WERI-Rb-1 (cell line): ENCODE data around the gene TET1.
"Not testable (repeated sequence)": the region's sequence is repeated elsewhere in the genome, so short reads cannot be mapped to it uniquely, and the experiment has no call there.

Experiments
- DNase-seq: peaks from one replicate; pipeline ENCODE4 v3.0.0-alpha.2; 2020
- H3K27ac ChIP-seq: fragments of 250-450 bp; sonication (Bioruptor Pico); 2 replicates; pipeline ENCODE4 v1.5.1; 2020; ENCODE audit warnings: mild to moderate bottlenecking, moderate library complexity
- H3K27me3 ChIP-seq: fragments of 250-450 bp; sonication (Bioruptor Pico); 2 replicates; pipeline ENCODE4 v1.5.1; 2021; ENCODE audit warnings: mild to moderate bottlenecking, low read depth, moderate library complexity; ENCODE audit not compliant: insufficient read depth, severe bottlenecking
- H3K36me3 ChIP-seq: fragments of 250-450 bp; sonication (Bioruptor Pico); 2 replicates; pipeline ENCODE4 v1.5.1; 2020; ENCODE audit warnings: mild to moderate bottlenecking, moderate library complexity
- H3K4me3 ChIP-seq: 2 replicates; pipeline ENCODE4 v1.5.1; 2011; ENCODE audit warnings: low read depth, mild to moderate bottlenecking, control low read depth, low read length
- H3K9me3 ChIP-seq: fragments of 250-450 bp; sonication (Bioruptor Pico); 2 replicates; pipeline ENCODE4 v1.5.1; 2021; ENCODE audit warnings: mild to moderate bottlenecking, moderate library complexity; ENCODE audit not compliant: severe bottlenecking
- CTCF ChIP-seq: IDR thresholded peaks from 2 replicates; pipeline ENCODE4 v1.5.1; 2011; ENCODE audit warnings: low read depth, mild to moderate bottlenecking, control low read depth, inconsistent platforms, low read length

TET1 gene

DNA sequence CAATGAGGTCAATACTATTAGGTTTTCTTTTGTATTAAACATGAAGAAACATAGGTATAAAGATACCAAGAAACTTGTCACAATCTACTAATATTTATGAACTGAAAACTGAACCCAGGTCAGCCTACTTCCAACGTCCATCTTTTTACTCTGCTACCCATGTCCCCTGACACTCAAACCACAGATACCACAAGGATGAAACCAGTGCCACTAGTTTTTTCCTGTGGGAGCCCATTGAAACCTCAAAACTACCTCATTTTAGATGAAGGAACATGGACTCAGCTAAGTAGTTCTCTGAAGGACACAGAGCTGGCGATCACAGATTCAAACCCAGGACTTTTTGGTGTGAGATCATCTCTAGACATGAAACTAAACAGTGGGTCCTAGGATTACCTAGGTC lies 6.8 kb downstream of the TET1 start:
- Histone ChIP-seq H3K27me3 (no peaks in the 10 kb centered on the region), H3K36me3 (no peaks in the 10 kb centered on the region), H3K9me3 (no peaks in the 10 kb centered on the region), H3K27ac (no peak overlapping the region), H3K4me3 (no peak overlapping the region)
- no peak for TF ChIP-seq CTCF
- DNase-seq: no peak

GRCh38 chr10:68572151-68572550 lies 12.0 kb downstream of the TET1 start:
- H3K27ac ChIP-seq: no peak overlapping the region
- peaks cover 14% of the 10 kb centered on the region for H3K36me3 ChIP-seq
- H3K4me3 ChIP-seq: no peak overlapping the region
- H3K9me3 ChIP-seq: no peaks in the 10 kb centered on the region
- no peak for DNase-seq
- H3K27me3 ChIP-seq: no peaks in the 10 kb centered on the region
- TF ChIP-seq CTCF: no peak

GRCh38 chr10:68574051-68574450 lies 13.9 kb downstream of the TET1 start:
- no peak for DNase-seq
- peaks cover 14% of the 10 kb centered on the region for H3K36me3 ChIP-seq
- H3K27ac ChIP-seq: no peak overlapping the region
- H3K27me3 ChIP-seq: no peaks in the 10 kb centered on the region
- no peak overlapping the region for H3K4me3 ChIP-seq
- H3K9me3 ChIP-seq: no peaks in the 10 kb centered on the region
- no peak for TF ChIP-seq CTCF

DNA sequence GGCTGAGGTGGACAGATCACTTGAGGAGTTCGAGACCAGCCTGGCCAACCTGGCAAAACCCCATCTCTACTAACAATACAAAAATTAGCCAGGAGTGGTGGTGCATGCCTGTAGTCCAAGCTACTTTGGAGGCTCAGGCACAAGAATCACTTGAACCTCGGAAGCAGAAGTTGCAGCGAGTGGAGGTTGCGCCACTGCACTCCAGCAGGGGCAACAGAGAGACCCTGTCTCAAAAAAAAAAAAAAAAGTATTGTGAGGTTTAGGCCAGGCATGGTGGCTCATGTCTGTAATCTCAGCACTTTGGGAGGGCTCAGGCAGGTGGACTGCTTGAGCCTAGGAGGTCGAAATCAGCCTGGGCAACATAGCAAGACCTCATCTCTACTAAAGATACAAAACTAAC lies 16.0 kb downstream of the TET1 start:
- Histone ChIP-seq H3K36me3 (peaks cover 14% of the 10 kb centered on the region), H3K9me3 (no peaks in the 10 kb centered on the region), H3K27me3 (no peaks in the 10 kb centered on the region), H3K27ac (no peak overlapping the region), H3K4me3 (no peak overlapping the region)
- DNase-seq: no peak
- TF ChIP-seq CTCF: 0 out of 2 replicates have a peak, but pooled peaks have one; percentile 17

- Histone ChIP-seq H3K9me3 (no peaks in the 10 kb centered on the region), H3K27ac (no peak overlapping the region), H3K4me3 (no peak overlapping the region), H3K27me3 (no peaks in the 10 kb centered on the region), H3K36me3 (peaks cover 12% of the 10 kb centered on the region)
- DNase-seq: no peak
- no peak for TF ChIP-seq CTCF
Observed at GRCh38 chr10:68578974-68579373, 18.8 kb downstream of the TET1 start.

GRCh38 chr10:68584187-68584586 lies 24.1 kb downstream of the TET1 start:
- not testable (repeated sequence) for H3K36me3 ChIP-seq, H3K27me3 ChIP-seq, DNase-seq, H3K4me3 ChIP-seq, H3K9me3 ChIP-seq, H3K27ac ChIP-seq
